ENCODE results near the gene SPIRE2. TPM values are rescaled to one million over a fixed set of nuclear protein-coding genes. Genes with fewer than 3 reads are reported as not detected.

The SPIRE2 gene
- total and polyA plus RNA-seq, 9 of the 15 experiments (the other 6 are each of a cell fraction or from before 2014, with no cell fraction given), result 0.70 to 7.5 (median 4.6) TPM

GRCh38 chr16:89899879-89900481, 71.7 kb downstream of the SPIRE2 start (continued):
- no peak for TF ChIP-seq ZNF232 (CRISPR knock-in tag; IDR thresholded peaks at IDR 0.05)
- TF ChIP-seq CTCFL (IDR thresholded peaks at IDR 0.05; ENCODE audit: borderline replicate concordance, insufficient read depth, low read depth, low read length, poor library complexity, severe bottlenecking), result no peak

GRCh38 chr16:89900885-89901284, 72.6 kb downstream of the SPIRE2 start:
- CTCF ChIA-PET (ENCODE audit: low intra/inter-chr PET ratio), result no interaction called here
- 98% methylated on average over 17 of the region's 17 CpGs for WGBS (ENCODE audit: insufficient coverage, low coverage, missing lambda C conversion rate)

More at GRCh38 chr16:89900885-89901284, 72.6 kb downstream of the SPIRE2 start:
- TF ChIP-seq HLTF (IDR thresholded peaks at IDR 0.05) (no peak), RBFOX2 (IDR thresholded peaks at IDR 0.05; ENCODE audit: low read depth, low read length) (0 out of 2 replicates have a peak, but pooled peaks have one; percentile 24)
- H2AFZ ChIP-seq (ENCODE audit: low read depth, low read length), result no peak overlapping the region
- no peak overlapping the region for H3K4me3 ChIP-seq
- intact Hi-C loops (cut with micrococcal nuclease) (no loop called here), in situ Hi-C loops (cut with MboI) (no loop called here)
- H3K4me2 ChIP-seq (ENCODE audit: insufficient read depth, low read length), result no peak overlapping the region
- no peaks in the 10 kb centered on the region for H4K20me1 ChIP-seq (replicated peaks; ENCODE audit: control insufficient read depth, insufficient read depth, low read length)
- H3K79me2 ChIP-seq (ENCODE audit: control insufficient read depth, insufficient read depth, low read length), result no peaks in the 10 kb centered on the region
- H3K27me3 ChIP-seq (ENCODE audit: control insufficient read depth in 2 of 2, insufficient read depth in 2 of 2, low read length in 2 of 2), result no peaks in the 10 kb centered on the region
- no TSS peak for BruUV-seq (replicated peaks)
- H3K9me1 ChIP-seq (ENCODE audit: control insufficient read depth, insufficient read depth, low read length), result no peaks in the 10 kb centered on the region
- H3K9ac ChIP-seq (ENCODE audit: insufficient read depth in 1 of 2, low read depth in 2 of 2, low read length in 2 of 2), result no peak overlapping the region
- H3K4me1 ChIP-seq (replicated peaks in 1 of 2; ENCODE audit: control insufficient read depth in 2 of 2, insufficient read depth in 2 of 2, low read length in 2 of 2), result peaks cover 0 to under 1% of the 10 kb centered on the region in 2 experiments; a peak in 1 of 5 replicates
- ATAC-seq, result no peak
- H3K36me3 ChIP-seq (ENCODE audit: control insufficient read depth, insufficient read depth, low read length), result peaks cover 78% of the 10 kb centered on the region
- no peak overlapping the region for H3K27ac ChIP-seq (ENCODE audit: extremely low read depth, low read depth, low read length)
- no peaks in the 10 kb centered on the region for H3K9me3 ChIP-seq (replicated peaks; ENCODE audit: control insufficient read depth, insufficient read depth, low read depth, low read length)
- FAIRE-seq, result no peak
- DNase-seq (ENCODE audit: extremely low read depth in 1 of 4, low spot score in 3 of 4), result no peak
- POLR2A ChIA-PET, result no interaction called here

Measured in K562 (cell line).